Sigmoid colon (tissue), 4 donors: ENCODE measurements around the gene CYS1.

ENCODE experiments used
- CTCF ChIP-seq, 4 experiments: fragments of 450-650 bp in 3 of 4; fragments of 200-600 bp in 1 of 4; IDR thresholded peaks; one replicate each; pipeline ENCODE4 v1.5.1; 2016 to 2019; ENCODE audit warnings: antibody characterized with exemption in 4 of 4, mild to moderate bottlenecking in 3 of 4, moderate library complexity in 2 of 4
- EP300 ChIP-seq, 4 donors: sonication (generic); formaldehyde crosslinking; IDR thresholded peaks; one replicate each; pipeline ENCODE4 v1.6.1; 2017; ENCODE audit warnings: antibody characterized with exemption in 4 of 4
- POLR2A ChIP-seq, 2 donors: fragments of 450-650 bp; IDR thresholded peaks; one replicate each; pipeline ENCODE4 v1.6.1; 2016; ENCODE audit warnings: antibody characterized with exemption in 2 of 2, mild to moderate bottlenecking in 2 of 2, moderate library complexity in 2 of 2

- TF ChIP-seq EP300 (IDR thresholded peaks at IDR 0.05), result no peak
- no peak for TF ChIP-seq POLR2A (IDR thresholded peaks at IDR 0.05)
- TF ChIP-seq CTCF (IDR thresholded peaks at IDR 0.05), result no peak
Measured at GRCh38 chr2:10063566-10063965, 16.6 kb downstream of the CYS1 start.
